ELR (cell line): ENCODE results near the gene CBFB.

ENCODE experiments used
- DNase-seq: peaks from one replicate; pipeline ENCODE4 v3.0.0-alpha.2; 2015; ENCODE audit warnings: low read depth

Gene CBFB

DNA sequence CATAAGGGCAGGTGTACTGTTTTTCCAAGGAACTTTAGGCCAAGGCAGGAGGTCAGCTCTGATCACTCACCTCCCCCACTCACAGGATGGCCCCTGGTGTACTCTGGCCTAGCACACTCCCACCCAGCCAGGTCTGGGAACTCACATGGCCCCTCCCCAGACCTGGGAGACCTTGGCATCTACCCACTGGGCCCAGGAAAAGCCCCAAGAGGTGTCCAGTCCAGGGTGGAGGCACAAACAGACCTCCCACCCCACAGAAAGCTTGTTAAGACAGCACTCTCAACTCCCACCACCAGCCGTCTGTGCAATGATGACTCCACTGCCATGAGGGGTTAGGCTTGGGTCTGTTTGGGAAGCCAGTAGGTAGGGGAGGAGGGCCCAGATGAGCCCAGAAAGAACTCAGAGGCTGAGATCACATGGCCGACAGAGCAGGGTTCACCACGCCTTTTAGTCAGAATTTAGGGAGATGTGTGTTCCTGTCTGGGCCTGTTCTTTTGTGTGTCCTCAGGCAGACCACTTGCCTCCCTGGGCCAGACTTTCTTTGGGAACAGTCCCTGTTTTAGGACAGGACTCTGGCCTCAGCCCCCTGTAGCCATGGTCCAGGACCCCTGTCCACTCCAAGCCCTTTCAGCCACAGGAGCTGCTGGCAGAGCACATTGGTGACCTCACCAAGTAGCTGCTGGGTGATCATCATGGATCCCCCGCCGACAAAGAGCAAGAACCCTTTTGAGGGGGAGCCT lies 12.1 kb upstream of the CBFB start:
- no peak for DNase-seq

- DNase-seq, result no peak
Observed at GRCh38 chr16:67017421-67017750, 11.6 kb upstream of the CBFB start.

GRCh38 chr16:67017810-67018488 lies 11.0 kb upstream of the CBFB start:
- peak; percentile 96 for DNase-seq

GRCh38 chr16:67019171-67019570 lies 9.8 kb upstream of the CBFB start:
- no peak for DNase-seq

DNA sequence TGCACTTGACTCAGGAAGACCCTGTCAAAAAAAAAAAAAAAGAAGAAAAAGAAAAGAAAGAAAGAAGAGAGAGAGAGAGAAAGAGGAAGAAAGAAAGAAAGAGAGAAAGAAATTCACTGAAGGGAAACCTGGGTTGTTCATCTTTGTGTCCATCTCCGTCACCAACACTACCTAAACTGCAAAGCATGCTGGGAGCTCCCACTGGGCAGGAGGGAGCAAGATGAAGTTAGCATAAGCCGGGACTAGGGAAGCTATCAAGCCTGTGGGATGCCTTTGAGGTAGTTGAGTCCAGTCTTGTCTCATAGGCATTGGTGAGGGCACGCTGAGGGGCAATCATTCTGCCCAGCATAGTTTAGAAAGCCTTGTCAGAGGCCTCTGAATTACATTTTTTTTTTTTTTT lies 7.6 kb upstream of the CBFB start:
- no peak for DNase-seq

DNA sequence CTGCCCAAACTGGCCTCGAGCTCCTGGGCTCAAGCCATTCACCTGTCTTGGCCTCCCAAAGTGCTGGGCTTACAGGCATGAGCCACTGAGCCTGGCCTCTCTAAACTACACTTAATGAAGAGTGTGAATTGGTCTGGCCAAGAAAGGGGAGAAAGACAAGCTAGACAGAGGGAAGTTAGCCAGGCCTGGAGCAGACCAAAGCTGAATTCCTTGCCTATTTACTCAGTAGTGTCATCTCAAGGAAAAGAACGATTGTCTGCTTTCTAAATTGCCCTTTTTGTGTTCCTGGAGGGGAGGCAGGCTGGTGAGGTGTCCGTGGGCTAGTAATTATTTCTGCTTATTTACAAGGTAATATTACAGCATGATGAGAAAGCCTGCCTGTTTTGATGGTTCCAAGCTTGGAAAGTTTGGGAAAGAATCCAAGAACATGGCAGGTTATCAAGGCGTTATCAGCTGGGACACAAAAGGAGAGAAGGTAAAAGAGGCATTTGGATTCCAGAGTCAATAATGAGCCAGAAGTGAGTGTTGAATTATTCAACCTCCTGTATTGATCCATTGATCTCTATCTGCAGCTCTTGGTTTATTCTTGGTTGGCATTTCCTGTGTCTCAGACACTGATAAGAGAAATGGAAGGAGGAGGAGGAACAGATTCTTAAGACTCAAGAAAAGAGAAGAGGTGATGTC lies 6.3 kb upstream of the CBFB start:
- no peak for DNase-seq

DNA sequence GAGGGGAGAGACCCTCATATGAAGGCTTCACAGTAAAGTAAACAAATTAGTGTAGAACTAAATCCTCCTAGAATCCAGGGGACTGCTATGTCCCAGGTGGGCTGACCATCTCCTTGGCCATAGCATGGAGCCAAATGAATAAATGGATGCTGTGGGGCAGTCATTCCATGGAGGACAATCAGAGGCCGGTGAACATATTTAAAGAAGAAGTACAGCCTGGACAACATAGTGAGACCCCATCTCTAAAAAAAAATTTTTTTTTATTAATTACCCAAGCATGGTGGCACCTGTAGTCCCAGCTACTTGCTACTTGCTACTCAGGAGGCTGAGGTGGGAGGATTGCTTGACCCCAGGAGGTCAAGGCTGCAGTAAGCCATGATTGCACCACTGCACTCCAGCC lies 5.3 kb upstream of the CBFB start:
- DNase-seq, result no peak

- DNase-seq, result no peak
Observed at GRCh38 chr16:67024384-67025209, 4.4 kb upstream of the CBFB start.

- DNase-seq, result no peak
Observed at GRCh38 chr16:67025210-67025550, 3.8 kb upstream of the CBFB start.

- no peak for DNase-seq
Observed at GRCh38 chr16:67026570-67026969, 2.4 kb upstream of the CBFB start.

DNA sequence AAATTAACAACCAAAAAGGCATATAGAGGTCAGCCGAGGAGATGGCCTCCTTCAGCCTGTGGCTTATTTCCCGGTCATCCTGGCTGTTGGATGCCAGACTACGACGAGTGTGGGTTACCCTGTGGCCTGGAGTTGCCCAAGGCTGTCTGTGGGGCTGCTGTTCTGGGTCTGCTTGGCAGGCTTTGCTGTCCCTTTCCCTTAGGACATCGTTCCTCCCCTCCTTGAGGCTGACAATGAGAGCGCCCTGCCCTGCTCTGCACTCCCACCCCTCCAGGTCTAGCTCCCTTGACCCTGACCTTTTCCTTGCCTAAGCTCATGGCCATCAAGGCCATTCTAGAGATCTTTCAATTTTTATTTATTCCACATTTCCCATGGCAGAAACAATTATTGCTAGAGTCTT lies 1.9 kb upstream of the CBFB start:
- DNase-seq, result no peak

- DNase-seq, result no peak
Observed at GRCh38 chr16:67028167-67028695, 718 bp upstream of the CBFB start.

GRCh38 chr16:67029254-67030096 lies 526 bp downstream of the CBFB start:
- DNase-seq, result peak; percentile 66

DNA sequence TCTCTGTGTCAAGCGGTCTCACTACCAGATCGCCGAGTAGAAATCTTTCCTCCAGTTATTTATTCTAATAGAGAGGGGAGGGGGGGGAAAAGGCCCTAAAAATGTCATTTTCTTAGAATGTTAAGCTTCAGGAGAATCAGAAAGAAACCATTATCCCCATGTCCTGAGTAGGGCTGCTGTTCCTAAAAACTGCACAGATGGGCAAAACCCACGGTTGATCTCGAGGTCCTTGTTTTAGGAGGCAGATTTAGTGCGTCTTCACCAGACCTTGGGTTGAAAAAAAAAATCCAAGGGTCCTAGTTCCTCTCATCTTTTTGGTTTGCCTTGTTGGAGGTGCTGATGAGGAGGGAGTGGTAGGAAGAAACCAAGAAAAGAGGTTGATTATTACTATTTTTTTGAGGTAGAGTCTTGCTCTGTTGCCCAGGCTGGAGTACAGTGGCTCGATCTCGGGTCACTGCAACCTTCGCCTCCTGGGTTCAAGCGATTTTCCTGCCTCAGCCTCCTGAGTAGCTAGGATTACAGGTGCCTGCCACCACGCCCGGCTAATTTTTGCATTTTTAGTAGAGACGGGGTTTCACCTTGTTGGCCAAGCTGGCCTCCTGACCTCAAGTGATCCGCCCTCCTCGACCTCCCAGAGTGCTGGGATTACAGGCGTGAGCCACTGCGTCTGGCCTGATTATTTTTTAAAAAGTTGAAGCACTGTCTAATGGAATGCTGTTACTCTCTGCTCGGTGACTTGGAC lies 1.4 kb downstream of the CBFB start:
- DNase-seq, result peak; percentile 28

DNA sequence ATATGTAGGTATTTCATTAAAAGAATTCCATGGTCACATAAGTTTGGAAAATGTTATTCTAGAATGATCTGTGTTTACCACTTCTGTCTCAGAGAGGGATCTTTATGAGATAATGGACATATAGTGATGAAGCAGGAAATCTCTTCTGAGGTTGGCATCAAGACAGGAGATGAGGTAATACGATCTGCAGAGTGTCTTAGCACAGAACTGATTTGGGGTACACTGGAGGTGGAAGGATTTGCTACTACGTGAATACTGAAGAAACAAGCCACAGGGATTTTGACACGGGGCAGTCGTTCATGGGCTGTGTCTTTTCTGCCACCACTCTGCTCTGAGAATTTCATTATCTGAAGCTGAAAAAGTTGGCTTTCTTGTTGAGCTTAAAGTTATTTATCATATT lies 5.5 kb downstream of the CBFB start:
- no peak for DNase-seq

DNA sequence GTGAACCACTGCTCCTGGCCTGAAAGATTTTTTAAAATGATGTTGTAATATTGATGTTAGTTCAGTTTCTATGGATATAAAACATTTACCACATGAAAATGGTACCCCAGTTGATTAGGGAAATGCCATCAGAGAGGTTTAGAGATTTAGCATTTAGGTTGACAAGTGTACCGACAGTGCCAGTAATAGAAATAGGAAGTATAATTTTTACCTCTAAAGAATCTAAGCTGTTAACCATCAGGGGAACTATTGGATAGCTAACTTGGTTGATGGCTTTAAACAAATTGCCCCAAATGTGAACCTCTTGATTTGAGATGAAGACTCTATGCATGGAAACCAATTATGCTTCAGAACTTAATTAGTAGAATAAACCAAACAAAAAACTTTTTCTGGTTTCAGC lies 6.4 kb downstream of the CBFB start:
- DNase-seq, result no peak

DNA sequence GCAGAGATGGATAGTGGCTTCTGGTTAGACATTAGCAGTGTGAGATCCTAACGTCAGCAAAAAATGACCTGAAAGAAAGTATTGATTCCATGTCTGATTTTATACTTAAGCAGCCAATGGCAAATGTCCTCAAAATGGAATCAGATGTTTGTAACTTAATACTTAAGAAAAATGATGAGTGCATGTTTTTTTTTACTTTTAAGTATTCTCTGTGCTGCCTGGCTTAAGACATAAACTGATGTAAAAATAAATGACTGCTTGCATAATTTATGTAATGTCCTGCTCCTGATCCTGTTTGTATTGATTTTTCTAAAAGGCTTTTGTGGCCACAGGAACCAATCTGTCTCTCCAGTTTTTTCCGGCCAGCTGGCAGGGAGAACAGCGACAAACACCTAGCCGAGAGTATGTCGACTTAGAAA lies 7.4 kb downstream of the CBFB start:
- no peak for DNase-seq

GRCh38 chr16:67039260-67040020 lies 10.5 kb downstream of the CBFB start:
- DNase-seq, result peak; percentile 40

GRCh38 chr16:67040166-67040565 lies 11.2 kb downstream of the CBFB start:
- DNase-seq, result no peak

GRCh38 chr16:67040906-67041305 lies 12.0 kb downstream of the CBFB start:
- DNase-seq, result peak; percentile 40
